Cardiac fibroblast (primary cell): ENCODE measurements around the gene MTX1.
"Not testable (repeated sequence)": the region's sequence is repeated elsewhere in the genome, so short reads cannot be mapped to it uniquely, and the experiment has no call there.

Experiments used
- DNase-seq, 2 donors: peaks; one replicate each; pipeline versions ENCODE4 v3.0.0 to v3.0.0-alpha.2; 2010; ENCODE audit warnings: low read depth in 2 of 2
- H3K4me3 ChIP-seq, 2 donors: replicated peaks in 1 of 2; 1 replicate in 1 of 2; 2 replicates in 1 of 2; pipeline ENCODE4 v1.5.1; 2011; ENCODE audit warnings: low read depth in 2 of 2, low read length in 2 of 2, mild to moderate bottlenecking in 2 of 2, moderate library complexity in 1 of 2
- CTCF ChIP-seq: IDR thresholded peaks from one replicate; pipeline ENCODE4 v1.5.1; 2011; ENCODE audit warnings: low read depth, mild to moderate bottlenecking, low read length, inconsistent platforms

Gene MTX1

GRCh38 chr1:155208541-155209311, at the start of gene MTX1:
Gene MTX1, plus strand, starts transcription at chr1:155208695. Its CDS starts 110 bp downstream, at chr1:155208805.
- peak; percentile 89 to 93 for DNase-seq
- peak within 1 kb of the TSS; percentile 78 to 100 for H3K4me3 ChIP-seq

GRCh38 chr1:155158991-155159390, 49.5 kb upstream of the MTX1 start:
- H3K4me3 ChIP-seq, result no peak overlapping the region
- DNase-seq, result no peak
- TF ChIP-seq CTCF, result no peak

More at GRCh38 chr1:155208541-155209311, at the start of gene MTX1:
- no peak for TF ChIP-seq CTCF

- no peak overlapping the region for H3K4me3 ChIP-seq
- TF ChIP-seq CTCF, result no peak
Measured at GRCh38 chr1:155160128-155160527, 48.4 kb upstream of the MTX1 start.

GRCh38 chr1:155162631-155163030, 45.9 kb upstream of the MTX1 start:
- DNase-seq, H3K4me3 ChIP-seq: not testable (repeated sequence)

More at GRCh38 chr1:155160128-155160527, 48.4 kb upstream of the MTX1 start:
- DNase-seq, result no peak

GRCh38 chr1:155163785-155164184, 44.7 kb upstream of the MTX1 start:
- not testable (repeated sequence) for DNase-seq

GRCh38 chr1:155164625-155165024, 43.9 kb upstream of the MTX1 start:
- DNase-seq, H3K4me3 ChIP-seq: not testable (repeated sequence)

More at GRCh38 chr1:155163785-155164184, 44.7 kb upstream of the MTX1 start:
- H3K4me3 ChIP-seq, result not testable (repeated sequence)

- DNase-seq, result no peak
- no peak for TF ChIP-seq CTCF
- no peak overlapping the region for H3K4me3 ChIP-seq
Measured at GRCh38 chr1:155166051-155166470, 42.4 kb upstream of the MTX1 start.

GRCh38 chr1:155166471-155167165, 41.9 kb upstream of the MTX1 start:
- no peak overlapping the region for H3K4me3 ChIP-seq
- peak; percentile 37 to 56 for DNase-seq
- no peak for TF ChIP-seq CTCF
